Measurements from ENCODE around the gene SPACA6. TPM values are rescaled to one million over a fixed set of nuclear protein-coding genes. Genes with fewer than 3 reads are reported as not detected.

The SPACA6 gene
- total RNA-seq, 1 experiment from 2014 or later, result 13.3 TPM

DNA sequence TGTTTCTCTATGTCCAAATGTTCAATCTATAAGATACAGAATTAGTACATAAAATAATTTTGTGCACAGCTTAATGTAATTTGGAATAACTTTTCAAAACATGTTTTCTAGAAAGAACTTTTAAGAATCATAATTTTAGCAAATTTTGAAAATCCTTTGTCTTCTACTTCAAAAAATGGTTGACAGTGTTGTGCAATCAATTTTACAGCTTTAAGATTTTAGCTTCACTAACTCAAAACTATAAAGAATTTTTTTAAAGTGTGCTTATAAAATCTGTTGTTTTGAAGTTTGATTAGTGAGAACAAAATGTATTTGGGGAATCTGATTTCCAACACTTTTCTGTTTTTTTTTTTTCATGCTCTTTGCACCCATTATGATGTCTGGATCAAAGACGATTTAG is 12.7 kb upstream of the SPACA6 start:
- H3K9me3 Mint-ChIP-seq, result peaks cover 40% of the 10 kb centered on the region

DNA sequence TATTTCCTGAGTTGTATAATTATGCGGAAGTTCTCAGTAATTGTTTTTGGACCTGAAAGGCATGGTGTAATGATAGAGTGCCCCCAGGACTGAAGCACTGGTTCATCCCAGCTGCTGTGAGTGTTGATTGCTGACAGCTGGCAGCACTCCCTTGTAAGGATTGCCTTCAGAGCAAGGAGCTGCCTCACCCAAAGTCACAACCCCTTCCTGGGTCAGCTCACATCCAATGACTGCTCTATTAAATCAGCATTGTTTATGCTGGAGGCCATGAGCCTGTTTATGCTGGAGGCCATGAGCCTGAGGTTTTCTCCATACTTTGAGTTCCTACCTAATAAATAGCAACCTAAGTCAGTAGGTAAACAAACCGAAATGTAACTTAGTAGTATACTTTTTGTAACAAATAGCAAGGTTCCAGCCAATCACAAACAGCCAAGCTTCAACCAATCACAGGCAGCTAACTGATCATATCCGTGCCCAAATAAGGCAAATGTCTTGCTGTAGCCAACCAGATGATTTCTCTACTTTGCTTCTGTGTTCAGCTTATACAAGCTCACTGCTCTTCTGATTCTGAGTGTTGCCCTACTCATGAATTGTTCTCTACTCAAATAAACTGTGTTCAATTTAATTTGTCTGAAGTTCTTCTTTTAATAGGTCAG is 11.7 kb upstream of the SPACA6 start:
- Mint-ChIP-seq H3K4me1 (no peaks in the 10 kb centered on the region), H3K27me3 (ENCODE audit: low read depth) (peaks cover 30% of the 10 kb centered on the region)

More for the DNA sequence above, 12.7 kb upstream of the SPACA6 start:
- Mint-ChIP-seq H3K36me3 (peaks cover 8% of the 10 kb centered on the region), H3K4me1 (no peaks in the 10 kb centered on the region), H3K27me3 (ENCODE audit: low read depth) (peaks cover 25% of the 10 kb centered on the region), H3K27ac (no peak overlapping the region), H3K4me3 (no peak overlapping the region)
- CTCF ChIA-PET, result interaction anchor here (2.0 kb wide), 1 partner anchor 72 kb away, joined by 4 read pairs; no protein-coding TSS in a partner anchor
- TF ChIP-seq NFE2L1 (CRISPR knock-in tag; IDR thresholded peaks at IDR 0.05) (no peak), ZNF671 (CRISPR knock-in tag; IDR thresholded peaks at IDR 0.05) (no peak), CREM (CRISPR knock-in tag; IDR thresholded peaks at IDR 0.05) (no peak), ZBTB21 (CRISPR knock-in tag; IDR thresholded peaks at IDR 0.05; ENCODE audit: borderline replicate concordance) (no peak), CBFB (CRISPR knock-in tag; IDR thresholded peaks at IDR 0.05; ENCODE audit: low read depth) (no peak), NFATC4 (CRISPR knock-in tag; IDR thresholded peaks at IDR 0.05) (no peak)
- TF ChIP-seq, protein P1, sequence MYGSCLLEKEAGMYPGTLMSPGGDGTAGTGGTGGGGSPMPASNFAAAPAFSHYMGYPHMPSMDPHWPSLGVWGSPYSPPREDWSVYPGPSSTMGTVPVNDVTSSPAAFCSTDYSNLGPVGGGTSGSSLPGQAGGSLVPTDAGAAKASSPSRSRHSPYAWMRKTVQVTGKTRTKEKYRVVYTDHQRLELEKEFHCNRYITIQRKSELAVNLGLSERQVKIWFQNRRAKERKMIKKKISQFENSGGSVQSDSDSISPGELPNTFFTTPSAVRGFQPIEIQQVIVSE (CRISPR knock-in tag; IDR thresholded peaks at IDR 0.05; ENCODE audit: borderline replicate concordance), result no peak
- TF ChIP-seq, protein P2, sequence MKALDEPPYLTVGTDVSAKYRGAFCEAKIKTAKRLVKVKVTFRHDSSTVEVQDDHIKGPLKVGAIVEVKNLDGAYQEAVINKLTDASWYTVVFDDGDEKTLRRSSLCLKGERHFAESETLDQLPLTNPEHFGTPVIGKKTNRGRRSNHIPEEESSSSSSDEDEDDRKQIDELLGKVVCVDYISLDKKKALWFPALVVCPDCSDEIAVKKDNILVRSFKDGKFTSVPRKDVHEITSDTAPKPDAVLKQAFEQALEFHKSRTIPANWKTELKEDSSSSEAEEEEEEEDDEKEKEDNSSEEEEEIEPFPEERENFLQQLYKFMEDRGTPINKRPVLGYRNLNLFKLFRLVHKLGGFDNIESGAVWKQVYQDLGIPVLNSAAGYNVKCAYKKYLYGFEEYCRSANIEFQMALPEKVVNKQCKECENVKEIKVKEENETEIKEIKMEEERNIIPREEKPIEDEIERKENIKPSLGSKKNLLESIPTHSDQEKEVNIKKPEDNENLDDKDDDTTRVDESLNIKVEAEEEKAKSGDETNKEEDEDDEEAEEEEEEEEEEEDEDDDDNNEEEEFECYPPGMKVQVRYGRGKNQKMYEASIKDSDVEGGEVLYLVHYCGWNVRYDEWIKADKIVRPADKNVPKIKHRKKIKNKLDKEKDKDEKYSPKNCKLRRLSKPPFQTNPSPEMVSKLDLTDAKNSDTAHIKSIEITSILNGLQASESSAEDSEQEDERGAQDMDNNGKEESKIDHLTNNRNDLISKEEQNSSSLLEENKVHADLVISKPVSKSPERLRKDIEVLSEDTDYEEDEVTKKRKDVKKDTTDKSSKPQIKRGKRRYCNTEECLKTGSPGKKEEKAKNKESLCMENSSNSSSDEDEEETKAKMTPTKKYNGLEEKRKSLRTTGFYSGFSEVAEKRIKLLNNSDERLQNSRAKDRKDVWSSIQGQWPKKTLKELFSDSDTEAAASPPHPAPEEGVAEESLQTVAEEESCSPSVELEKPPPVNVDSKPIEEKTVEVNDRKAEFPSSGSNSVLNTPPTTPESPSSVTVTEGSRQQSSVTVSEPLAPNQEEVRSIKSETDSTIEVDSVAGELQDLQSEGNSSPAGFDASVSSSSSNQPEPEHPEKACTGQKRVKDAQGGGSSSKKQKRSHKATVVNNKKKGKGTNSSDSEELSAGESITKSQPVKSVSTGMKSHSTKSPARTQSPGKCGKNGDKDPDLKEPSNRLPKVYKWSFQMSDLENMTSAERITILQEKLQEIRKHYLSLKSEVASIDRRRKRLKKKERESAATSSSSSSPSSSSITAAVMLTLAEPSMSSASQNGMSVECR (CRISPR knock-in tag; IDR thresholded peaks at IDR 0.05; ENCODE audit: borderline replicate concordance), result no peak
- TF ChIP-seq, protein P3, sequence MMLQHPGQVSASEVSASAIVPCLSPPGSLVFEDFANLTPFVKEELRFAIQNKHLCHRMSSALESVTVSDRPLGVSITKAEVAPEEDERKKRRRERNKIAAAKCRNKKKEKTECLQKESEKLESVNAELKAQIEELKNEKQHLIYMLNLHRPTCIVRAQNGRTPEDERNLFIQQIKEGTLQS (CRISPR knock-in tag; conservative IDR thresholded peaks at IDR 0.05), result no peak
- TF ChIP-seq, protein P4, sequence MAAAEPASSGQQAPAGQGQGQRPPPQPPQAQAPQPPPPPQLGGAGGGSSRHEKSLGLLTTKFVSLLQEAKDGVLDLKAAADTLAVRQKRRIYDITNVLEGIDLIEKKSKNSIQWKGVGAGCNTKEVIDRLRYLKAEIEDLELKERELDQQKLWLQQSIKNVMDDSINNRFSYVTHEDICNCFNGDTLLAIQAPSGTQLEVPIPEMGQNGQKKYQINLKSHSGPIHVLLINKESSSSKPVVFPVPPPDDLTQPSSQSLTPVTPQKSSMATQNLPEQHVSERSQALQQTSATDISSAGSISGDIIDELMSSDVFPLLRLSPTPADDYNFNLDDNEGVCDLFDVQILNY (CRISPR knock-in tag; IDR thresholded peaks at IDR 0.05), result no peak
- TF ChIP-seq, protein P5, sequence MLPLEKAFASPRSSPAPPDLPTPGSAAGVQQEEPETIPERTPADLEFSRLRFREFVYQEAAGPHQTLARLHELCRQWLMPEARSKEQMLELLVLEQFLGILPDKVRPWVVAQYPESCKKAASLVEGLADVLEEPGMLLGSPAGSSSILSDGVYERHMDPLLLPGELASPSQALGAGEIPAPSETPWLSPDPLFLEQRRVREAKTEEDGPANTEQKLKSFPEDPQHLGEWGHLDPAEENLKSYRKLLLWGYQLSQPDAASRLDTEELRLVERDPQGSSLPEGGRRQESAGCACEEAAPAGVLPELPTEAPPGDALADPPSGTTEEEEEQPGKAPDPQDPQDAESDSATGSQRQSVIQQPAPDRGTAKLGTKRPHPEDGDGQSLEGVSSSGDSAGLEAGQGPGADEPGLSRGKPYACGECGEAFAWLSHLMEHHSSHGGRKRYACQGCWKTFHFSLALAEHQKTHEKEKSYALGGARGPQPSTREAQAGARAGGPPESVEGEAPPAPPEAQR (CRISPR knock-in tag; IDR thresholded peaks at IDR 0.05), result no peak
- TF ChIP-seq, protein P6, sequence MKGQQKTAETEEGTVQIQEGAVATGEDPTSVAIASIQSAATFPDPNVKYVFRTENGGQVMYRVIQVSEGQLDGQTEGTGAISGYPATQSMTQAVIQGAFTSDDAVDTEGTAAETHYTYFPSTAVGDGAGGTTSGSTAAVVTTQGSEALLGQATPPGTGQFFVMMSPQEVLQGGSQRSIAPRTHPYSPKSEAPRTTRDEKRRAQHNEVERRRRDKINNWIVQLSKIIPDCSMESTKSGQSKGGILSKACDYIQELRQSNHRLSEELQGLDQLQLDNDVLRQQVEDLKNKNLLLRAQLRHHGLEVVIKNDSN (CRISPR knock-in tag; IDR thresholded peaks at IDR 0.05), result no peak
- POLR2A ChIA-PET, result no interaction called here
- ATAC-seq (no peak), DNase-seq (ENCODE audit: low spot score) (no peak)

More for the DNA sequence above, 11.7 kb upstream of the SPACA6 start:
- POLR2A ChIA-PET, result interaction anchor here (0.5 kb wide), 1 partner anchor 33 kb away, joined by 6 read pairs; no protein-coding TSS in a partner anchor
- Mint-ChIP-seq H3K9me3 (peaks cover 42% of the 10 kb centered on the region), H3K27ac (no peak overlapping the region), H3K4me3 (no peak overlapping the region), H3K36me3 (peaks cover 12% of the 10 kb centered on the region)
- CTCF ChIA-PET, result interaction anchor here (0.7 to 1.2 kb wide), 5 partner anchors 20 to 191 kb away, joined by 3 to 5 read pairs (median 4); no protein-coding TSS in a partner anchor
- ATAC-seq, result peak; percentile 46
- no peak for TF ChIP-seq NR3C1 (CRISPR knock-in tag; conservative IDR thresholded peaks at IDR 0.05; ENCODE audit: low read depth)
- TF ChIP-seq SOX15 (CRISPR knock-in tag; IDR thresholded peaks at IDR 0.05), result no peak
- TF ChIP-seq ZNF671 (CRISPR knock-in tag; IDR thresholded peaks at IDR 0.05), result no peak
- TF ChIP-seq, protein P7, sequence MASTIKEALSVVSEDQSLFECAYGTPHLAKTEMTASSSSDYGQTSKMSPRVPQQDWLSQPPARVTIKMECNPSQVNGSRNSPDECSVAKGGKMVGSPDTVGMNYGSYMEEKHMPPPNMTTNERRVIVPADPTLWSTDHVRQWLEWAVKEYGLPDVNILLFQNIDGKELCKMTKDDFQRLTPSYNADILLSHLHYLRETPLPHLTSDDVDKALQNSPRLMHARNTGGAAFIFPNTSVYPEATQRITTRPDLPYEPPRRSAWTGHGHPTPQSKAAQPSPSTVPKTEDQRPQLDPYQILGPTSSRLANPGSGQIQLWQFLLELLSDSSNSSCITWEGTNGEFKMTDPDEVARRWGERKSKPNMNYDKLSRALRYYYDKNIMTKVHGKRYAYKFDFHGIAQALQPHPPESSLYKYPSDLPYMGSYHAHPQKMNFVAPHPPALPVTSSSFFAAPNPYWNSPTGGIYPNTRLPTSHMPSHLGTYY (CRISPR knock-in tag; IDR thresholded peaks at IDR 0.05), result no peak
- TF ChIP-seq NFYB (CRISPR knock-in tag; conservative IDR thresholded peaks at IDR 0.05; ENCODE audit: low read depth), result no peak
- no peak for DNase-seq (ENCODE audit: low spot score)

Data from WTC11 (cell line).